DMS114 treated with DMSO at 0.1 percent for 48 hours (cell line): Measurements from ENCODE around the gene MEGF8.

Experiments used
- DNase-seq: peaks from one replicate; lab custom pipeline; 2025; ENCODE audit not compliant: unreplicated experiment; lab: John Stamatoyannopoulos, UW

Gene MEGF8

GRCh38 chr19:42303101-42303464 is 22.4 kb upstream of the MEGF8 start:
- DNase-seq: no peak

DNA sequence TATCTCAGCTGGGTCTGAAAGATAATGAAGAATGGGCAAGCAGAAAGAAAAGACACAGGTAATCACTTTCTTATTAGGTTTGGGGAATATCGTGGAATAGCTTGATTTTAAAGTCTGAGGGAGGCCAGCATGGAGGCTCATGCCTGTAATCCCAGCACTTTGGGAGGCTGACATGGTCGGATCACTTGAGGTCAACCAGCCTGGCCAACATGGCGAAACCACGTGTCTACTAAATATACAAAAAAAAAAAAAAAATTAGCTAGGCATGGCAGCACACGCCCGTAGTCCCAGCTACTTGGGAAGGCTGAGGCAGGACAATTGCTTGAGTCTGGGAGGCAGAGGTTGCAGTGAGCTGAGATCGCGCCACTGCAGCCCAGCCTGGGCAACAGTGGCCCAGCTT is 21.6 kb upstream of the MEGF8 start:
- DNase-seq: no peak

DNA sequence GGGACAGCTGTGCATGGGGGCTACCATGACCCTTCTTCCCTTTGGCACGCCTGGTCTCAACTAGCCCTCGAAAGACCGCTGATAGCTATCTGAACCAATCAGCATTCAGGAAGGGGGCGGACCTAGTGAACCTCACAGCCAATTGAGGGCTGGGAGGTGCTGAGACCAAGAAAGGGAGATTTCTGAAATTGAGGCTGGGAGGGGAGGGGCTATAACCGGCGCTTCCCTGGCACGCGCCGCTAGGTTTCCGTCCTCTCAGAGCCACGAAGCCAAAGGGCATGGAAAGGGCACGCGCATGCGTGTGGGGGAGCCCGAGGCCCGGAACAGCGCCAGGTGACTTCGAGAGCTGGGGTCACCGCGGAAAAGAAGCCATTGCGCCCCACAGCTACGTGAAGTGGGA is 18.8 kb upstream of the MEGF8 start:
- DNase-seq: no peak

GRCh38 chr19:42309686-42310085 is 15.7 kb upstream of the MEGF8 start:
- no peak for DNase-seq

DNA sequence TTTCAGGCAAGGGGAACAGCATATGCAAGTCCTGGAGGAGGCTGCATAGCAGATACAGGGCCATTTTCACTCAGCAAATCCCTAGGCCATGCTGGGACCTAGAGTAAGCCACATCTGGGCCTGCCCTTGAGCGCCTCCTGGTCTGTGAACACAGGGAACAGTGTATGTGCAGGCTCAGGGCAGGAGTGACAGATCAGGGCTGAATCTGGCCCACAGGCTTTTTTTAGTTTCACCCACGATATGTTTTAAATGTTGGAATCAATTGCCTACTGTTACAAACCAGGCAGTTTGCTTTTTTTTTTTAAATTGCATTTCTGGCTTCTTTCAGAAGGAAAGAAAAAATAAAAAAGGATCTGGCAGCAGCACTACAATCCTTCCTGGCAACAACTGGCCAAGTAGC is 13.8 kb upstream of the MEGF8 start:
- DNase-seq: no peak

GRCh38 chr19:42312370-42312769 is 13.1 kb upstream of the MEGF8 start:
- DNase-seq: no peak

GRCh38 chr19:42313096-42313839 is 12.2 kb upstream of the MEGF8 start, which contains the start of gene TMEM145:
TSS of gene TMEM145 (plus strand) at chr19:42313309. CDS start at chr19:42313377, 68 bp downstream.
- peak; percentile 26 for DNase-seq

- DNase-seq: no peak
Measured at GRCh38 chr19:42313840-42314755, 11.3 kb upstream of the MEGF8 start.

DNA sequence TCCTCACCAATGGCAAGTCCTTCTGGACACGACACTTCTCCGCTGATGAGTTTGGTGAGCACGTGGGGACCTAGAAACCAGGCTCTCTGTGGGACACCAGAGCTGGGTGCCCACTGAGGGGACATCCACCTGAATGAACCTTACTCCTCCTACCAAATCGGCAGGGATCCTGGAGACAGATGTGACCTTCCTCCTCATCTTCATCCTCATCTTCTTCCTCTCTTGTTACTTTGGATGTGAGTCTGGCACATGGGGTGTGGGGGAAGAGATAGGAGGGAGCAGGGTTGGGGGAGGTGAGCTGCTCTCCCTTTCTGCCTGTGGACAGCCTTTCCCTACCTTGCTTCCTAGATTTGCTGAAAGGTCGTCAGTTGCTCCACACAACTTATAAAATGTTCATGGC is 10.4 kb upstream of the MEGF8 start:
- DNase-seq: no peak

DNA sequence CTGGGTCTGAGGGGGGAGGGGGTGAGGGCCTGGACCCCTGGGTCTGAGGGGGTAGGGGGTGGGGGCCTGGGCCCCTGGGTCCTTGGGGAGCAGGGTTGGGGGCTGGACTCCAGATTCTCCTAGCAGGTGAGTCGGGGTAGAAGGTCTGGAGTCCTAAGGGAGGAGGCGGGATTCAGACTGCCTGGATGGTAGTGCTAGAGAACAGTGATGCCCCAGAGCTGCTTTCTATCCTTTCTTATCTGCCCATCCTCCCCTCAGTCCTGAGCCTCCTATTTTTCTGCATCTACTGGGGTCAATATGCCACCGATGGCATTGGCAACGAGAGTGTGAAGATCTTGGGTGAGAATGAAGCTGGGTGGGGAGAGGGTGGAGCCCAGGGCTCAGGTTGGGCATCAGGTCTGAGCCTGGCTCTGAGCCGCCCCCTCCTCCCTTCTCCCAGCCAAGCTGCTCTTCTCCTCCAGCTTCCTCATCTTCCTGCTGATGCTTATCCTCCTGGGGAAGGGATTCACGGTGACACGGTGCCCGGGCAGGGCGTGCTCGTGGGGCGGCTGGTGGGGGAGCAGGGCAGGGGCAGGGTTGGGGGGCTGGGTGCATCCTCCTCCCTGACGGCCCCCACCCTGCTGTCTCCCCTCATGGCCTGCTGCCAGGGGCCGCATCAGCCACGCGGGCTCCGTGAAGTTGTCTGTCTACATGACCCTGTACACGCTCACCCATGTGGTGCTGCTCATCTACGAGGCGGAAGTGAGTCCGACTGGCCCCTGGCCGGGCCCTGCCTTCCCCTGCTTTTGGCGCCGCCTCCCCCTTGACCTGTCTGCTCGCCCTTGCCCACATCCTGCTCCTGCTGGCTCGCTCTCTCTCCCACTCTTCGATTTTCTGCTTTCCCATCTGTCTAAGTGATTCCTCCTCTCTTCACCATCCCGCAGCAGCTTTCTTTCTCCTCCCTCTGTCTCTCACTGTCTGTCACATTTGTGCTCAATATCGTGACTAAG is 8.9 kb upstream of the MEGF8 start:
- no peak for DNase-seq

GRCh38 chr19:42317535-42317934 is 7.9 kb upstream of the MEGF8 start:
- DNase-seq: no peak

DNA sequence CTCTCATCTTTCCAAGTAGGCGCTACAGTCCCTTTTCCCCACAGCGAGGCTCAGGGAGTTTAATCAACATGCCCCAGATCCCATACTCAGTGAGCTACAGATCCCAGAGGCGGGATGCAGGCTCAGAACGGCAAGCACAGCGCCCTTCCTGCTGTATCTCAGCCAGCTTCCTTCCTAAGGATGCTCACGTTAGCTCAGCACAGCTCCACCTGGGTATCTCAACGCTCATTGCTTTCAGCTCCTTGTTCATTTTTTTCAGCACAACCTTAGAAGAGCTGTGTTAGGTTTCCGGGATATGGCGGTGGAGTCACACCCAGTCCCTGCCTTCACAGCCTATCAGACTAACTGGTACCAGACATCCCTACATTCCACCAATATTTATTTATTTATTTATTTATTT is 3.1 kb upstream of the MEGF8 start:
- no peak for DNase-seq

DNA sequence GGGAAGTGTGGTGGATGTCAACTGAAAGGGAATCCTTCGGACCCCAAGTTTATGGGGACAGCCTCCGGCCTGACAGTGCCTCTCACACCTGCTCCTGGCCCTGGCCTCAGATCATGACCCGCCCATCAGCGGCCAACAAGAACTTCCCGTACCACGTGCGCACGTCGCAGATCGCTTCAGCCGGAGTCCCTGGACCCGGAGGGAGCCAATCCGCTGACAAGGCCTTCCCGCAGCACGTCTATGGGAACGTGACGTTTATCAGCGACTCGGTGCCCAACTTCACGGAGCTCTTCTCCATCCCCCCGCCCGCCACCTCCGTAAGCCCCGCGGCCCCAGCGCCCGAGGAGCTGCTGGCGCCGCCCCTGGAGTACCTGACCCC is 2.0 kb upstream of the MEGF8 start:
- DNase-seq: no peak

DNA sequence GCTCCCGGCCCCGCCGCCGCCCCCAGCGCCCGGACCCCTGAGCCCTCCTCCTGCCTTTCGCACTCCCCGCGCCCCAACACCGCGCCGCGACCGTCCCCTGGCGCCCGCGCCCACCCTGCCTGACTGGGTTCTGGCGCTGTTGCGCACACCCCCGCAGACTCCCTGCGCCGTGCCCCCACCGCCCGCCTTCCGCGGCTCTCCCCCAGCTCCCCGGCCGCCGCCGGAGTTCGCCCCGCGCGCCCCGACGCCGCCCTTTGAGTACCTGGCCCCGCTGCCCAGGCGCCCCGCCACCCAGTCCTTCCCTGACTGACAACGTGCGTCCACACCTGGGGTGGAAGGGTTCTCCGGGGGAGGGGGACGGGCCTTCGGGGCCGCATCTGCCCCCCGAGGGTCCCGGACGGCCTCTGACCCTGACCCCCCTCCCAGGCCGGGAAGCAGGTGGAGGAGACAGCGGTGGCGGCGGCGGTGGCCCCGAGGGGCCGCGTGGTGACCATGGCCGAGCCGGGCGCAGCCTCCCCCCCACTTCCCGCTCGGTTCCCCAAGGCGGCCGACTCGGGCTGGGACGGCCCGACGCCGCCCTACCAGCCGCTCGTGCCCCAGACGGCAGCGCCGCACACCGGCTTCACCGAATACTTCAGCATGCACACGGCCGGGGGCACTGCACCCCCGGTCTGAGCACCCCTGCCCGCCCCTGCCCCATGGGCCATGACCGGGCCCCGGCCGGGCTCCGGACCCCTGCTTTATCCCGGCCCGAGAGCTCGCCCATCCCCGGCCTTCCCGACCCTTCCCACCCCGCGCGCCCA is 1.4 kb upstream of the MEGF8 start:
- DNase-seq: no peak

DNA sequence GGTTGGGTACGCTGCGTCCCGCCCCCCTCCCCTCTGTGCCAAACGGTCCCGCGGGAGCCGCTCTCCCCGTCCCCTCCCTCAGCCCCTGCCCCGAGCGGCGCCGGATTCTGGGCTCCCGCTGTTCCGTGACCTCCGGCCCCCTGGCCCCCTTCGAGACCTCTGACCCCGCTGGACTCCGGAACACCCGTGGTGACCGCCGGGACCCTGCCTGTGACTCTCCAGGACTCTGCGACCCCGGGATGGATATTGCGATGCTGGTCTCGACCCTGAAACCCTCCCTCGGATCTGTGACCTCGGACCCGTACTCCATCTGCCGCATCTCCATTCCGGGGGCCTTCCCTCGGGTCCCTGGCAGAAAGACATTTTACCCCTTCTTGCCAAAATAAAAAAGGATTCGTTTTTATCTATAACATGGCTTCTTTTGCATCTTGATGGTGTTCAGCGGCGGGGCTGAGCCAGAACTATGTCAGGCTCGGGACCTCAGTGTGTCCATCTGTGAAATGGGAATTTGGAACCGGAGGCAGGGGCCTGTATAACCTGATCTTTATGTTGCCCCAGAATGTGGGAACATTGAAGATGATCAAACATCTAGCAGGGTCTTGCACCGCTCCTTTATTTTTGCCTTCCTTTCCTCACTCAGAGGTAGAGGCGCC is 654 bp upstream of the MEGF8 start:
- DNase-seq: no peak

GRCh38 chr19:42325896-42326771 is 699 bp downstream of the MEGF8 start:
- DNase-seq: no peak

GRCh38 chr19:42326969-42327368 is 1.5 kb downstream of the MEGF8 start:
- no peak for DNase-seq

- no peak for DNase-seq
Measured at GRCh38 chr19:42327381-42327780, 1.9 kb downstream of the MEGF8 start.

DNA sequence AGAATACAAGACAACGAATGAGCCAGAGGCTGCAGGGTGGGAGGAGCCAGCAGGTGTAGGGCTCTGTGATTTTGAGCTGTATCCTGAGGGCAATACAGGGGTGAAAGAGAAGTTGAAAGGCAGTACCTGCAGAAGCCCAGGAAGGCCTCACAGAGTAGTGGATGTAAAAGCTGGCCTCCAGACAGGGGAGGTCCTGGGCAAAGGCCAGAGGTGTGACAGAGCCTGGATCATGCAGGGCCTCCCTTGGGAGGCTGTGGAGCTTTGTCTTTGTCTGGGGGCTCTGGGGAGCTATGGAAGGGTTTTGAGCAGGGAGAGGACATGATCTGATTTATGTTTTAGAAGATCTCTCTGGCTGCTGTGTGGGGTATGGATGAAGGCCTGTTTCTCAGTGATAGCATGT is 2.7 kb downstream of the MEGF8 start:
- no peak for DNase-seq
